Measurements from ENCODE around the gene ZNF506.

DNA sequence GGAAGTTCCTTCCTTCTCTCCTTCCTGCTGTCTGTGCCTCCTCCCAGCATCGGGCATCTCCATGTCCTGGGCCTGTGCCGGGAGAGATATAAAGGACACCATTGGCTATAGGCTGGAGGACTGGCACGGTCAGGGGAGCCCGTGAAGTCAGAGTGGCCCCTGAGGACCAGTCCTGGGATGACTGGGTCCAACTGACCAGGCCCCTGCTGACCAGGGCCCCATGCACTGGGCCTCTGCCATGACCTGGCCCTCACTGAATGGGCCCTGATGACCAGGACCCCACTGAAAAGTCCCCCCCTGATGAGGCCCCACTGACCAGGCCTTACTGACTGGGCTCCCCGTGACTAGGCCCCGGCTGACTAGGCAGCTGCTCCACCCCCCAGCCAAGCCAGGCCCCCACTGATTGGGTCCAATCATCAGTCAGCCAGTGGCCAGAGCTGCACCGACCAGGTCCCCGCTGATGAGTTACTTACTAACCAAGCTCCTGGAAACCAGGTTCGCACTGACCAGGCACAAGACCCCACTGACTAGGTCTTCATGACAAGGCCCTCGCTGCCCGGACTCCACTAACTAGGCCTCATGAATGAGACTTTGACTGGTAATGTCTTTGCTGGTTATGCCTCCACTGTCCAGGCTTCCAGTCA is 68.7 kb downstream of the ZNF506 start:
- TF ChIP-seq, protein P1, sequence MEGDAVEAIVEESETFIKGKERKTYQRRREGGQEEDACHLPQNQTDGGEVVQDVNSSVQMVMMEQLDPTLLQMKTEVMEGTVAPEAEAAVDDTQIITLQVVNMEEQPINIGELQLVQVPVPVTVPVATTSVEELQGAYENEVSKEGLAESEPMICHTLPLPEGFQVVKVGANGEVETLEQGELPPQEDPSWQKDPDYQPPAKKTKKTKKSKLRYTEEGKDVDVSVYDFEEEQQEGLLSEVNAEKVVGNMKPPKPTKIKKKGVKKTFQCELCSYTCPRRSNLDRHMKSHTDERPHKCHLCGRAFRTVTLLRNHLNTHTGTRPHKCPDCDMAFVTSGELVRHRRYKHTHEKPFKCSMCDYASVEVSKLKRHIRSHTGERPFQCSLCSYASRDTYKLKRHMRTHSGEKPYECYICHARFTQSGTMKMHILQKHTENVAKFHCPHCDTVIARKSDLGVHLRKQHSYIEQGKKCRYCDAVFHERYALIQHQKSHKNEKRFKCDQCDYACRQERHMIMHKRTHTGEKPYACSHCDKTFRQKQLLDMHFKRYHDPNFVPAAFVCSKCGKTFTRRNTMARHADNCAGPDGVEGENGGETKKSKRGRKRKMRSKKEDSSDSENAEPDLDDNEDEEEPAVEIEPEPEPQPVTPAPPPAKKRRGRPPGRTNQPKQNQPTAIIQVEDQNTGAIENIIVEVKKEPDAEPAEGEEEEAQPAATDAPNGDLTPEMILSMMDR (IDR thresholded peaks at IDR 0.05) = no peak
- no peak for TF ChIP-seq POLR2A (IDR thresholded peaks at IDR 0.05)
- no peak for TF ChIP-seq EP300 (IDR thresholded peaks at IDR 0.05)
